ENCODE data around the gene PKP4.
"Not testable (repeated sequence)": the region's sequence is repeated elsewhere in the genome, so short reads cannot be mapped to it uniquely, and the experiment has no call there.

The PKP4 gene

GRCh38 chr2:158473719-158474392 is 17.1 kb downstream of the PKP4 start:
- DNase-seq = no peak

GRCh38 chr2:158474526-158475011 is 17.8 kb downstream of the PKP4 start:
- not testable (repeated sequence) for DNase-seq

GRCh38 chr2:158477202-158477601 is 20.4 kb downstream of the PKP4 start:
- no peak for DNase-seq

- DNase-seq = no peak
Measured at GRCh38 chr2:158478237-158478636, 21.5 kb downstream of the PKP4 start.

- DNase-seq = no peak
Measured at GRCh38 chr2:158478816-158479215, 22.1 kb downstream of the PKP4 start.

GRCh38 chr2:158481116-158481515 is 24.4 kb downstream of the PKP4 start:
- no peak for DNase-seq

- no peak for DNase-seq
Measured at GRCh38 chr2:158482594-158482993, 25.8 kb downstream of the PKP4 start.

- DNase-seq = no peak
Measured at GRCh38 chr2:158484892-158485556, 28.3 kb downstream of the PKP4 start.

- DNase-seq = no peak
Measured at GRCh38 chr2:158486150-158486969, 29.6 kb downstream of the PKP4 start.

GRCh38 chr2:158486970-158487325 is 30.2 kb downstream of the PKP4 start:
- no peak for DNase-seq

- DNase-seq = no peak
Measured at GRCh38 chr2:158487419-158487818, 30.7 kb downstream of the PKP4 start.

GRCh38 chr2:158488442-158489216 is 31.9 kb downstream of the PKP4 start:
- no peak for DNase-seq

GRCh38 chr2:158489366-158490112 is 32.8 kb downstream of the PKP4 start:
- DNase-seq = no peak

- no peak for DNase-seq
Measured at GRCh38 chr2:158491072-158491471, 34.3 kb downstream of the PKP4 start.

GRCh38 chr2:158493458-158493857 is 36.7 kb downstream of the PKP4 start:
- no peak for DNase-seq

- no peak for DNase-seq
Measured at GRCh38 chr2:158495175-158495574, 38.4 kb downstream of the PKP4 start.

- DNase-seq = no peak
Measured at GRCh38 chr2:158496986-158497385, 40.2 kb downstream of the PKP4 start.

- DNase-seq = no peak
Measured at GRCh38 chr2:158497486-158497885, 40.7 kb downstream of the PKP4 start.

GRCh38 chr2:158498043-158498748 is 41.4 kb downstream of the PKP4 start:
- DNase-seq = no peak

GRCh38 chr2:158498749-158499136 is 42.0 kb downstream of the PKP4 start:
- no peak for DNase-seq

- DNase-seq = no peak
Measured at GRCh38 chr2:158499383-158499782, 42.6 kb downstream of the PKP4 start.

GRCh38 chr2:158500333-158500732 is 43.6 kb downstream of the PKP4 start:
- no peak for DNase-seq
